K562 (cell line): ENCODE results near the gene SUPT20HL1.

Experiments used
- BRF1 ChIP-seq: IDR thresholded peaks from 3 replicates; pipeline ENCODE4 v1.6.1; 2011; ENCODE audit warnings: borderline replicate concordance, mild to moderate bottlenecking; ENCODE audit not compliant: insufficient read length; ENCODE audit errors: extremely low read depth
- CBX1 ChIP-seq: sonication (generic); IDR thresholded peaks from 2 replicates; pipeline ENCODE4 v1.6.1; 2016; ENCODE audit warnings: antibody characterized with exemption, low read depth, mild to moderate bottlenecking
- CC2D1A ChIP-seq: fragments of 450-650 bp; IDR thresholded peaks from 2 replicates; pipeline ENCODE4 v1.6.1; 2017; ENCODE audit warnings: mild to moderate bottlenecking
- CTCF ChIP-seq, 3 experiments: IDR thresholded peaks in 2 of 3; conservative IDR thresholded peaks in 1 of 3; 2 replicates each; pipeline ENCODE4 v1.5.1; 2011 to 2012; ENCODE audit warnings: low read length in 3 of 3, mild to moderate bottlenecking in 3 of 3, control low read depth in 2 of 3, improper control_type of control experiment in 1 of 3, inconsistent platforms in 1 of 3, low read depth in 1 of 3, mixed read lengths in 1 of 3, moderate library complexity in 1 of 3; ENCODE audit not compliant: insufficient read depth in 2 of 3
- ELK3 ChIP-seq: fragments of 450-650 bp; formaldehyde crosslinking; IDR thresholded peaks from 2 replicates; pipeline ENCODE4 v1.4.0; 2020; ENCODE audit warnings: mild to moderate bottlenecking
- KAT2B ChIP-seq: IDR thresholded peaks from one replicate; pipeline ENCODE4 v1.6.1; 2012; ENCODE audit warnings: low read depth, mild to moderate bottlenecking, control low read depth, inconsistent platforms, low read length, moderate library complexity
- LARP7 ChIP-seq: fragments of 450-650 bp; IDR thresholded peaks from 2 replicates; pipeline ENCODE4 v1.6.1; 2016

- TF ChIP-seq KAT2B (no peak), CBX1 (no peak), BRF1 (no peak), CTCF (IDR thresholded peaks at IDR 0.05 in 2 of 3, conservative IDR thresholded peaks at IDR 0.05 in 1 of 3; ENCODE audit: insufficient read depth in 2 of 3, low read depth in 1 of 3, low read length in 3 of 3) (no peak), ELK3 (CRISPR knock-in tag) (no peak), CC2D1A (no peak), LARP7 (no peak)
Measured at GRCh38 chrX:24334461-24334860, 26.0 kb upstream of the SUPT20HL1 start.
